Gastroesophageal sphincter (tissue), 4 donors: ENCODE results near the gene KCNAB1. TPM values are rescaled to one million over a fixed set of nuclear protein-coding genes. Genes with fewer than 3 reads are reported as not detected.
A peak's percentile ranks its signal among the peaks of the same experiment; 100 is the strongest.

ENCODE experiments used
- ATAC-seq: fragments of 150-250 bp; one replicate; pipeline ENCODE4 v1.9.1; 2016; ENCODE audit warnings: mild to moderate bottlenecking, moderate library complexity
- H3K27ac ChIP-seq, 4 donors: fragments of 200-600 bp; sonication (generic) in 3 of 4; 1 replicate in 3 of 4; 2 replicates in 1 of 4; pipeline ENCODE4 v1.5.1; 2016 to 2019
- H3K27me3 ChIP-seq: fragments of 200-600 bp; sonication (generic); one replicate; pipeline ENCODE4 v1.5.1; 2019
- H3K36me3 ChIP-seq, 2 donors: fragments of 200-600 bp; sonication (generic); one replicate each; pipeline ENCODE4 v1.5.1; 2019; ENCODE audit warnings: control low read depth in 1 of 2
- H3K4me1 ChIP-seq, 3 donors: fragments of 200-600 bp; sonication (generic); 1 replicate in 2 of 3; 2 replicates in 1 of 3; pipeline ENCODE4 v1.5.1; 2016 to 2019; ENCODE audit warnings: control low read depth in 2 of 3
- H3K4me3 ChIP-seq, 2 donors: fragments of 200-600 bp; sonication (generic); one replicate each; pipeline ENCODE4 v1.5.1; 2019; ENCODE audit warnings: mild to moderate bottlenecking in 1 of 2, moderate library complexity in 1 of 2
- H3K9me3 ChIP-seq, 3 donors: fragments of 200-600 bp; sonication (generic); one replicate each; pipeline ENCODE4 v1.5.1; 2017 to 2019; ENCODE audit warnings: control low read depth in 2 of 3
- EP300 ChIP-seq: sonication (generic); formaldehyde crosslinking; IDR thresholded peaks from one replicate; pipeline ENCODE4 v1.6.1; 2017; ENCODE audit warnings: antibody characterized with exemption, mild to moderate bottlenecking
- POLR2A ChIP-seq, 2 donors: fragments of 450-650 bp; IDR thresholded peaks; one replicate each; pipeline ENCODE4 v1.6.1; 2017; ENCODE audit warnings: antibody characterized with exemption in 2 of 2, mild to moderate bottlenecking in 2 of 2, moderate library complexity in 1 of 2
- POLR2AphosphoS5 ChIP-seq: sonication (generic); formaldehyde crosslinking; IDR thresholded peaks from one replicate; pipeline ENCODE4 v1.6.1; 2017; ENCODE audit warnings: antibody characterized with exemption
- WGBS, 2 donors: methylation state at CpG; one replicate each; pipeline ENCODE4 v1.1.5; 2018; ENCODE audit warnings: low coverage in 1 of 2; 5-methylcytosine and 5-hydroxymethylcytosine counted together
- total RNA-seq, 4 donors: library from RNA; depleted of rRNA; stranded (reverse); fragments of >200 nt; gene quantifications; one replicate each; pipeline ENCODE4 v1.1.0, GENCODE V29; 2016
- TF ChIP-seq, protein P1 (sequence below), 4 experiments: fragments of 200-600 bp in 2 of 4; fragments of 450-650 bp in 2 of 4; sonication (generic) in 1 of 4; IDR thresholded peaks; one replicate each; pipeline ENCODE4 v1.5.1; 2017 to 2019; ENCODE audit warnings: antibody characterized with exemption in 4 of 4, mild to moderate bottlenecking in 2 of 4, moderate library complexity in 2 of 4

The KCNAB1 gene
- total RNA-seq, 4 donors from 2014 or later = 0.31 to 6.3 (median 1.9) TPM

DNA sequence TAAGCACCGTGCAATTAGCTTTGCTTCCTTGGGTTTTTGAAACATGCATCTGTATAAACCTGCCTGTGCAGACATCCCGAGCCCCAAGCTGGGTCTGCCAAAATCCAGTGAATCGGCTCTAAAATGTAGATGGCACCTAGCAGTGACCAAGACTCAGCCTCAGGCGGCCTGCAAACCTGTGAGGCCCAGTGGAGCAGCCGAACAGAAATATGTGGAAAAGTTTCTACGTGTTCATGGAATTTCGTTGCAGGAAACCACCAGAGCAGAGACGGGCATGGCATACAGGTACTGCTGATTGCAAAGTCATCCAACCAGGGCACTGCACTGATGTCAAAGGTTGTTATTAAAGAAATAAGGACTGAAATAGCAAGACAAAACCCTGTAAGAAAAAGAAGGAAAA lies 22.8 kb downstream of the KCNAB1 start:
- Histone ChIP-seq H3K9me3 (no peaks in the 10 kb centered on the region), H3K4me3 (peak overlapping the region in 1 of 2 donors; percentile 11), H3K4me1 (peaks cover 0 to 8% (median 0%) of the 10 kb centered on the region in 3 donors), H3K27ac (no peak overlapping the region), H3K27me3 (no peaks in the 10 kb centered on the region), H3K36me3 (no peaks in the 10 kb centered on the region)
- TF ChIP-seq EP300 (no peak), POLR2A (IDR thresholded peaks at IDR 0.05) (no peak), POLR2AphosphoS5 (no peak)
- TF ChIP-seq, protein P1, sequence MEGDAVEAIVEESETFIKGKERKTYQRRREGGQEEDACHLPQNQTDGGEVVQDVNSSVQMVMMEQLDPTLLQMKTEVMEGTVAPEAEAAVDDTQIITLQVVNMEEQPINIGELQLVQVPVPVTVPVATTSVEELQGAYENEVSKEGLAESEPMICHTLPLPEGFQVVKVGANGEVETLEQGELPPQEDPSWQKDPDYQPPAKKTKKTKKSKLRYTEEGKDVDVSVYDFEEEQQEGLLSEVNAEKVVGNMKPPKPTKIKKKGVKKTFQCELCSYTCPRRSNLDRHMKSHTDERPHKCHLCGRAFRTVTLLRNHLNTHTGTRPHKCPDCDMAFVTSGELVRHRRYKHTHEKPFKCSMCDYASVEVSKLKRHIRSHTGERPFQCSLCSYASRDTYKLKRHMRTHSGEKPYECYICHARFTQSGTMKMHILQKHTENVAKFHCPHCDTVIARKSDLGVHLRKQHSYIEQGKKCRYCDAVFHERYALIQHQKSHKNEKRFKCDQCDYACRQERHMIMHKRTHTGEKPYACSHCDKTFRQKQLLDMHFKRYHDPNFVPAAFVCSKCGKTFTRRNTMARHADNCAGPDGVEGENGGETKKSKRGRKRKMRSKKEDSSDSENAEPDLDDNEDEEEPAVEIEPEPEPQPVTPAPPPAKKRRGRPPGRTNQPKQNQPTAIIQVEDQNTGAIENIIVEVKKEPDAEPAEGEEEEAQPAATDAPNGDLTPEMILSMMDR (IDR thresholded peaks at IDR 0.05) = no peak
- no peak for ATAC-seq
- WGBS, 2 donors = 81 to 87% methylated on average over 7 to 8 of the region's 8 CpGs

DNA sequence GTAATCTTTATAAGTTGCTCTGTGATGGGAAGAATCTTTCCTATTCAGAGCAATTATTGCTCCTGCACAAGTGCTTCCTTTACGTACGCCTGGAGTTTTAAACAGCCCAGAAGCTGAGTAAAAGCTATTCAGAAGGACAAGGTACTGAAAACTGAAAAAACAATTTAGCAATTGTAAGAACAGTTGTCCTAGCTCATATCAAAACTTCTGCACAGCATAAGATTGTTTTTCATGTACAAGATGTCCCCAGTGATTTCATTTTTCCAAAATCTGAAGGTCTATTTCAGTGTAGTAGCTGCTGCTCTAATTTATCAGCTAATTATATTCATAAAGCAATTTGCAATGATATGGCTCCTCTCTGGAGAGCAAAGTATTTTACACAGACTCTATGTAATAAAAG lies 23.7 kb downstream of the KCNAB1 start:
- no peak overlapping the region for H3K4me3 ChIP-seq
- no peaks in the 10 kb centered on the region for H3K36me3 ChIP-seq

DNA sequence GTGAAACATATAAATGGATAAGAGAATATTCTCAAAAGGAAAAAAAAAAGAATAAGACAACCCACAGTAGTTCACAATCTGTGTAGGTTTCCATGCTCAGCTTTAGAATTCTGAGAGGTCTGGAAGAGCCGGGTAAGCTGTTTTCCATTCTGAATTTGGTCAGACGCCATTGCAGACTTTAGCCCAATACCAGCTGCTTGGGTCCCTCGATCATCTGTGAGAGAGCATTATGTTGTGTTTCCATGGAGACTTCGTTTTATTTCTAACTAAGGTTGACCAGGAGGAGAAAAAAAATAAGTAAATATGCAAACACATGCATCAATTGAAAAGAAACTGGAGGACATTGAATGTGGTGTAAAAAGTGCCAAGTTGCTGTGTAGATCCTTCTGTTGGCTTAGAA lies 25.5 kb downstream of the KCNAB1 start:
- 36 to 51% methylated on average over 4 of the region's 4 CpGs for WGBS, 2 donors
- TF ChIP-seq, protein P1 (IDR thresholded peaks at IDR 0.05) = no peak
- TF ChIP-seq POLR2A (IDR thresholded peaks at IDR 0.05) = no peak
- no peak for TF ChIP-seq POLR2AphosphoS5
- no peak for TF ChIP-seq EP300
- no peaks in the 10 kb centered on the region for H3K36me3 ChIP-seq
- H3K4me1 ChIP-seq = peaks cover 0 to 34% (median 10%) of the 10 kb centered on the region in 3 donors
- H3K27ac ChIP-seq = no peak overlapping the region
- H3K9me3 ChIP-seq = no peaks in the 10 kb centered on the region
- no peak for ATAC-seq
- H3K27me3 ChIP-seq = no peaks in the 10 kb centered on the region
- no peak overlapping the region for H3K4me3 ChIP-seq

More for the DNA sequence above, 23.7 kb downstream of the KCNAB1 start:
- WGBS, 2 donors = 82 to 90% methylated on average over 2 of the region's 2 CpGs
- Histone ChIP-seq H3K9me3 (no peaks in the 10 kb centered on the region), H3K27me3 (no peaks in the 10 kb centered on the region), H3K27ac (no peak overlapping the region), H3K4me1 (peaks cover 0 to 16% (median 0%) of the 10 kb centered on the region in 3 donors)
- no peak for TF ChIP-seq EP300
- TF ChIP-seq, protein P1 (IDR thresholded peaks at IDR 0.05) = no peak
- TF ChIP-seq POLR2A (IDR thresholded peaks at IDR 0.05) = no peak
- no peak for TF ChIP-seq POLR2AphosphoS5
- ATAC-seq = no peak

DNA sequence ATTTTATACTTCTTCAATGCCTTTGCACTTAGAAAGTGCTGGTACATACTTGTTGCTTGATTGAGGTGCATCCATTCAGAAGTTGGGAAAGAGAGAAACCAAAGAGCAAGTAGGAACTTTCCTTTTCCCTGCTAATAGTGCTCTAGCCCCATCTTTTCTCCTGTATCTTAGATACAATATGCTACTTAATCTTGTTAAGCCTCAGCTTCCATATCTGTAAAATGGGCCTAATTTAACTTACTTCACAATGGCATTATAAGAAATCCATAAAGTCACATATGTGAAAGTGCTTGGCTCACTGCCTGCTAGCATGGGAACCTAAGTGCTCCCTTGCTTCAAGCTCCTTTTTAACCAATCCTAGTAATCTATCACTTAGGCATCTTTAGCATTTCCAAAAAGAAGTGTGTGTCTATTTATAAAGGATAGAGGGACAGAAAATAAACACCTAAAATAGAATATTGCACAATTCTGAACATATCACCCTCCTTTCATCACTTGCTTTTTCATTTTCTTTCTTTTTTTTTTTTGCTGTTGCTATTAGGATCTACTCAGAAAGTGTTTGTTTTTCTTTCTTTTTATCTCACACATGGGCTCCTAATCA lies 28.1 kb downstream of the KCNAB1 start:
- TF ChIP-seq, protein P1 (IDR thresholded peaks at IDR 0.05) = no peak
- no peak for TF ChIP-seq POLR2A (IDR thresholded peaks at IDR 0.05)
- peak; percentile 24 for TF ChIP-seq POLR2AphosphoS5
- no peak for TF ChIP-seq EP300
- Histone ChIP-seq H3K27ac (peak overlapping the region in 3 of 4 donors; percentile 67 to 75 (median 69)), H3K4me1 (peaks cover 0 to 48% (median 10%) of the 10 kb centered on the region in 3 donors), H3K4me3 (no peak overlapping the region), H3K36me3 (no peaks in the 10 kb centered on the region), H3K27me3 (no peaks in the 10 kb centered on the region), H3K9me3 (no peaks in the 10 kb centered on the region)
- no peak for ATAC-seq

DNA sequence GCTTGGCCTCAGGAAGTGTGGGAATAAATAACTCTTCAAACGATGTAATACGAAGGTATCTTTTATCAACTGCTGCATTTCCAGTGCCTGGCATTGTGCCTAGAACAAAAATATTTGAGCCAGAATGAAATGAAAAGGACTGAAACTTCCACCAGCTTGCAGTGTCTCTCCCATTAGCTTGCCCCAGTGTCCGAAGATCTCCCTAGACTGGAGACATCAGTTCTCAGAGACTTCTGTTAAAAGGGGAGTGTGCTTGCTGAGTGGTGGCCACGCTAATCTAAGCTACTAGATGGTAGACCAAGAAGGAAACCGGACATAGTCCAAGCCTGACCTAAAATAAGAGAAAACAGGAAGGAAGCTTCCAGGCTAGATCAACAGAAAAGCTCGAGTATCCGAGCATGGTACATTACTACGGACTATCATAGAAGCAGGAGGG lies 28.6 kb downstream of the KCNAB1 start:
- Histone ChIP-seq H3K4me3 (no peak overlapping the region), H3K36me3 (no peaks in the 10 kb centered on the region), H3K4me1 (peaks cover 0 to 48% (median 10%) of the 10 kb centered on the region in 3 donors), H3K9me3 (no peaks in the 10 kb centered on the region), H3K27me3 (no peaks in the 10 kb centered on the region), H3K27ac (peak overlapping the region in 3 of 4 donors; percentile 67 to 75 (median 69))
- peak; percentile 14 for ATAC-seq
- WGBS, 2 donors = 13 to 27% methylated on average over 6 to 7 of the region's 8 CpGs
- TF ChIP-seq EP300 (no peak), POLR2AphosphoS5 (no peak), POLR2A (IDR thresholded peaks at IDR 0.05) (no peak)
- TF ChIP-seq, protein P1 (IDR thresholded peaks at IDR 0.05) = no peak
